D341Med (cell line): ENCODE results near the gene FRMD5.

Experiments
- DNase-seq: peaks from one replicate; pipeline ENCODE4 v3.0.0; 2012; ENCODE audit warnings: low spot score

The FRMD5 gene

DNA sequence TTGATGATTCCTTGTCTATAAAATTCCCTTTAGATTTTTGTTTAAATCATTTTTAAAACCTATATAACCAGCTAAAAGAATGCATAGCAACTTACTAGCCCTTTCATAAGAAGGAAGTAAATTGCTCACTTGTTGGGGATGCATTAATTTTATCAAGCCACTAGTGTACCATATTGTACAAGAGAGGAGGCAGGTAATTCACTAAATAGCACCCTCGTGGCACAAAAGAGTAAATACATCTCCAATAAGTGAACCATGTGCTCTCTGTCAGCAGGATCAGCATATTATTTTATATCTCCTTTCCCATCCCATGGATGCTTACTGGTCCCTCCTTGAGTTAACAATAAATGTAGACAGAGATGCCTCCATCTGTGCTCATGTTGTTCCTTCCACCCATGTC, 34.3 kb downstream of the FRMD5 start:
- no peak for DNase-seq

DNA sequence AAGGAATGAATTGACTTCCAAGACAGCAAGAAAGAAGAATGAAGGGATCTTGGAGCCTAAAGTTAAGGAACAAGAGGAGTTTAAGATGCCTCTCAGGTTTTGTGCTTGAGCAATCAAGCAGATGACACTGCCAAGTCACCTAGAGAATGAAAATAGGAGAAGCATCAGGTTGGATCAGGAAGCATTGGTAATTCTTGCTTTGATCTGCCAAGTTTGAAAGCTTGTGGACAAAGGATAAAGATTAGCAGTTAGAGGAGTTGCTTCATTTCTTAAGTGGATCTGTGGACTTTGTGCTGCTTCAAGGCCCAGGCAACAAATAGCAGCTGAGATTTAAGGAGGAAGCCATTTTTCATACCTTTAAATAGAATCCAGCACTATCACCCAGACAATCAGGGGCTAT, 35.6 kb downstream of the FRMD5 start:
- DNase-seq, result no peak

DNA sequence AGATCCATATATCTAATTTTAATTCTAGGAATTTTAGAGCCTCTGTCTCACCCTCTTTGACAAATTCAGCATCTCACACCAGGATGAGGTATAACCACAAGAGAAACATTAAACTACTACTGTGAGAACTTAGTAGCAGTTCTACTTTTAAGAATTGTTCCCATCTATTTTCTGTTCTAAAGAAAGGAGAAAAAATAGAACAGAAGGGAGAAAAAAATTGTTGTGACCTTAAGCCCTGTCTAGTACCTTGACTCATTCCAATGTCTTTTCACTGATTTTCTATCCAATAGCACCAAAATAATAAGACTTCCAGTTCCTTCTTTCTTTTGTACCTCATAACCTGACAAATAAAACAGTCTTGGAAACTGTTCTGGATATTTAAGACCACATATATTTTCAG, 37.0 kb downstream of the FRMD5 start:
- DNase-seq, result no peak

DNA sequence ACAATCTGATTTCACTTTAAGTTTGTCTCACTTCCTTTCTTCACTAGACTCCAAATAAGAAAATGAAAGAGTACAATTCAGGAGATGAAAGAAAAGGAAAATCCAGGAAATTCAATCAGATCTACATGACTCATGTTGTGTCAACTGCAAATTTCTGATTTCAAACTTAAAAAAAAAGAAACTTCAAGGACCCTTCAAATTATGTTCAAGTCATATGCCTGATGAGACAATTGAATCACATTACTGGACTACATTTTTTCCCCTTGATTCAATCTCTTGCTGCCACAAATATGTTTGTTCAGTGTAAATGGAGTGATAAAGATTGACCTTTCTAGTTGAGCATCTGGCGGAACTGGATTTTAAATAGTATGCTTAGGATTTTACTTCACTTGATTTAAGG, 37.4 kb downstream of the FRMD5 start:
- no peak for DNase-seq

DNA sequence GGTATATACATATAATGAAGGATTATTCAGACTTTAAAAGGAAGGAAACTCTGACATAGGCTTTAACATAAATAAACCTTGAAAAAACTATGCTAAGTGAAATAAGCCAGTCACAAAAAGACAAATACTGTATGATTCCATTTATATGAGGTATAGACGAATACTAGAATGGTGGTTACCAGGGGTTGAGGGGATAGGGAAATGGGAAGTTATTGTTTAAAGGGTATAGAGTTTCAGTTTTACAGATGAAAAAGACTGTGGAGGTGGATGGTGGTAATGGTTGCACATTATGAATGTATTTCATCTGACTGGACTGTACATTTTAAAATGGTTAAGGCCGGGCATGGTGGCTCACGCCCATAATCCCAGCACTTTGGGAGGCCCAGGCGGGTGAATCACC, 41.7 kb downstream of the FRMD5 start:
- no peak for DNase-seq

DNA sequence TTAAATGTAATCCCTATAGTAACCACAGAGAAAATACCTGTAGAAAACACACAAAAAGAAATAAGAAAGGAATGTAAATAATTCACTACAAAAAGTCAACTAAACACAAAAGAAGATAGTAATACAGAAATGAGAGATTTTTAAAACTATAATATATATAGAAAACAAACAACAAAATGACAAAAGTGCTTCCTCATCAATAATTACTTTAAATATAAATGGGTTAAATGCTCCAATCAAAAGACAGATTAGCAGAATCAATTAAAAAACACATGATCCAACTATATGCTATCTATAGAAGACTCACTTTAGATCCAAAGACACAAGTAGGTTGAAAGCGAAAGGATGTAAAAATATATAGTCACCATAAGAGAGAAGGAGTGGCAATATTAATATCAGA, 45.8 kb downstream of the FRMD5 start:
- no peak for DNase-seq

DNA sequence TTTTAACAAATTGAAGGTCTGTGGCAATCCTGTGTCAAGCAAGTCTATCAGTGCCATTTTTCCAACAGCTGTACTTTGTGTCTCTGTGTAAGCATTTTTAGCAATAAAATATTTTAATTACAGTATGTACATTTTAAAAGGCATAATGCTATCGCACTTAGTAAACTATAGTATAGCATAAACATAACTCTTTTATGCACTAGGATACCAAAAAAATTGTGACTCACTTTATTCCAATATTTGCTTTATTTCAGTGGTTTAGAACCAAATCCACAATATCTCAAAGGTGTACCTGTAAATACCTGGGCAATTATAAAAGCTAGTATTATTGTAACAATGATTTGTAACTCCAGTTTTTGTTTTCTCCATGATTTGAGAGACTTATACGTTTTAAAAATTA, 46.5 kb downstream of the FRMD5 start:
- no peak for DNase-seq

DNA sequence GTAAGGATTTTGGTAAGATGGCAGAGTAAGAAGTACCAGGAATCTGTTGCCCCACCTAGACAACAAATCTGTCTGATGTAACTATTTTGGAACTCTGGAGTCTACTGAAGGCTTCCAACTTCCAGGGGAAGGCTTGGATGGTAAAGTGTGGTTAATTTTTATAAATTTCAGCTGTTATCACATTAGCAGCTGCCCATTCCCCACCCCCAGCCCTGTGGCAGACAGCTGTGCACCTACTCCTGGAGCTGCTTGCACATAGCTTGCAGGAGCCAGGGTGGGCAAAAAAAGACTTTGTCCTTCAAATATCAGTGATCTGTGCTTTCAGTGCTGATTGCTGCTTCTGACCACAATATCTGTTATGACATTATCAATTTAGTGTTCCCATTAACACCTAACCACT, 47.4 kb downstream of the FRMD5 start:
- no peak for DNase-seq

DNA sequence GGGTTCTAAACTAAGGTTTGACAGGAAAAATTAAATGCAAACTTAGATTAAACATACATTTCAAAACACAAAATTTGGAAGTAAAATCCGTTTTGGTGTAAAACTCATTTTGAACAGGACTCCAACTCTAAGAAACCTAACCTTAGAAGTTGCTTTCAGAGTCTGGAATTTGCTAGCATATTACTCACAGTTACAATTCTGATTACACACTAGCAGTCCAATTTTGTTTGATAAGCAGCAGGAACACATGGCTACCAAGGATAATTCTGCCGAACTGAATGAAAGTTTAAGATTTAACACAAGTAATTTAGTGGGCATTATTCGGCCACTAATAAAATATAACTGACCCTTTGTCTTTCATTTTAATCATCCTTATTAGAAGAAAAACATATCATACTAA, 49.6 kb downstream of the FRMD5 start:
- no peak for DNase-seq

DNA sequence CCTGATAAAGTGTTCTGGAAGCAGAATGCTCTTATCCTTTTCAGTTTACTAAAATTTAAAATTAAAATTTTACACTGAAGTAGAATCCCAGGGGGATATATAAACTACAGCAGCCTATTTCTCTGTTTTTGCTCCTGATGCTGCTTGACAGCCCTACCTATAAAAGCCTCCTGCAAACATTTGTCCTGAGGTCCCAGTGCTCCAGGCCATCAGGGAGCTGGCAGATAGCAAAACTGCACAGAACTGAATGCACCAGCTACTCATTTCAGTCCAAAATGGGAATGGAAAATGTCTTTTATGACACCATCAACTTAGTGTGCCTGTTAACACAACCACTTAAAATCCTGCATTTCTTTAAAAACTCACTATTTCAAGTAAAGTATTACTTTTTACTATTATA, 50.1 kb downstream of the FRMD5 start:
- DNase-seq, result no peak

DNA sequence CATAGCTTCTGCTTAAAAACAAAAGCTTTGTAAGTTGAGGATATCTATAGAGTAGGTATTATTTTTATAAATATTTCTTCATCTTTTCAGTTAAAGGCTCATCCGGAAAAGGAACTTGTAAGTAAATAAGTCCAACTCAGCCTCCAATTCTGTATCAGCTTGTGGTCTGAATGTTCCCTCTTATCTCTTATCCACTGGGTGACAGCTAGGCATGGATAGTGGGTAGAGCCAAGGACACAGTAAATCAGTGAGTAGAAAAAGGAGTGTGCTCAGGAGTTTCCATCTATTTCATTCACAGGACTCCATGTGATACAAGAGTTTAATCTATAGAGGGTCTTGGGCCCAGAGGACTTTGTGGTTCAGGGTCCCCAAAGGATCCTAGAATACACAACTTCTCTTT, 50.9 kb downstream of the FRMD5 start:
- DNase-seq, result no peak

DNA sequence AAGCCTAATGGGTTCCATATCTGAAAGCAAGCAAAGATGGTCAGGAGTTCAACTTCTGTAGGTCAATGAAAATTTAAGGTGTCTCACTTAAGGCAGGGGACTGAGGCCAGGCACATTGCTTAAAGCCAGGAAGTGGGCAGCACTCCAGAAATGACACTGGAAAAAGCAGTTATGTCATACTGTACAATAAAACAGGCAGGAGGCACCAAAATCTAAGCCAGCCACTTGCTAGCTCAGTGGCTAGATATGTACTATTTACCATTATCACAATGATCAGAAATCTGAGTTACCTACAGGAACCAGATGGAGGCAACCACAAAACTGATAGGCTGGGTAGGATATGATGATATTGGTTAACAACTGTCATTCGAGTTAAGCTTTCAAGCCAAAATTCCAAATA, 57.3 kb downstream of the FRMD5 start:
- no peak for DNase-seq

DNA sequence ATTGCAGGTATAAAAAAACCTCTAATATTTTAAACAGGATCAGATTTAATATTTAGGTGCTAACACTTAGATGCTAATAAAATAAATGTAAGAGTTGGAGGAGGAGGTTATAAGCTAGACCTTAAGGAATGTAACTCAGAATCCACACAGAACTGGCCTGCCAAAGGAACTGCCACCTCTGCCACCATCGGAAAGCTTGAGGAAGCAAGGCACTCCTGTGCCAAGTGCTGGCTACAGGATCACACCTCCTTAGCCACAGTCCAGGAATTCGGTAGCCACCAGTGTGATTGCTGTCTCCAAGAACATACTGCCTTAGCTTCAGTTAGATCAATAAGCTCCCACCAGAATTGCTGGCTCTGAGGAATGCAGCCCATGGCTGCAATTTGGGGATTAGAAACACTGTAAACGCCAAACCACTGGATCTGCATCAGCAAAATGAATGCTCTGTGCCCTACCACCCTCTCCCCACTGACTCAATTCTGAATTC, 58.0 kb downstream of the FRMD5 start:
- DNase-seq, result no peak

DNA sequence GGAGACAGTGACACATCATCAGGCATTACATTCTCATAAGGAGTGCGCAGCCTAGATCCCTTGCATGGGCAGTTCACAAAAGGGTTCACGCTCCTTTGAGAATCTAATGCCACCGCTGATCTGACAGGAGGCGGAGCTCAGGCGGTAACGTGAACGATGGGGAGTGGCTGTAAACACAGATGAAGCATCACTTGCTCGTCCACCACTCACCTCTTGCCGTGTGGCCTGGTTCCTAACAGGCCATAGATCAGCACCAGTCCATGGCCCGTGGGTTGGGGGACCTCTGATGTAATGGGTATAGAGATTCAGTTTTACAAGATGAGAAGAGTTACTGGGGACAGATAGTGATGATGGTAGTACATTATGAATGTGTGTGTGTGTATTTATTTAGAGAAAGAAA, 63.0 kb downstream of the FRMD5 start:
- DNase-seq, result no peak

DNA sequence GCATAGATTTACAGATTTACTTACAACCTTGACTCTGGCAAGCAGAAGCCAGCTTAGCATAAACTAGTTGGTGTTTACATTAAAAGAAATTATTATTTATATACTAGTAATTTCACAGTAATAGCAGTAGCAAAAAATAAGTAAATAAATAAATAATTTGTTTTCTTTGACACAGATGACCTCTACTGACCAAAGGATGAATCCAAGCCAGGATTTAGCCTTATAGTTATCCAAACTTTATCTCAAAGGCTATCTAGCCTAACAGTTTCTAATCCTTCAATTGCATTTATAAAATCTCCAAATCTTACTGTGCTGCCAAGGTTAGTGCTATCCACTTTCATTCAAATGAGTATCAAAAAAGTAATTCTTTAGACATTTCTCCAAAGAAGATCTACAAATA, 64.3 kb downstream of the FRMD5 start:
- no peak for DNase-seq

DNA sequence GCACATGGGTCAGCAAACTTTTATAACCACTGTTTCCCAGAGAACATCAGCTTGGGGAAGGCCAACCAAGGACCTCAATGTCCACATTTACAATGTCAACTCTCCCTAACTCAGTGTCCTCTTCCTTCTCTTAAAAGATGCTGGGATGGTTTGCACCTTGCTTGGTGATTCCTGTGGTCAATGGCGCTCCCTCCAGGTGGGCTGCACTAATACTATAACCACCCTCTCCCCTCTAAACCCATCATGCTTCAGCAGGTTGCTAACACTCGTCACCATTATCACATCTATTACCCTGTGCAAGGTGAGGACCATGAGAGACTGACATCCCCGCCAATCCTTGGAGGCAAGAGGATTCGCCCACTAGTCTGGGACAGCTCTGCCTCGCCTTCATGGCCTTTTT, 65.2 kb downstream of the FRMD5 start:
- DNase-seq, result no peak

DNA sequence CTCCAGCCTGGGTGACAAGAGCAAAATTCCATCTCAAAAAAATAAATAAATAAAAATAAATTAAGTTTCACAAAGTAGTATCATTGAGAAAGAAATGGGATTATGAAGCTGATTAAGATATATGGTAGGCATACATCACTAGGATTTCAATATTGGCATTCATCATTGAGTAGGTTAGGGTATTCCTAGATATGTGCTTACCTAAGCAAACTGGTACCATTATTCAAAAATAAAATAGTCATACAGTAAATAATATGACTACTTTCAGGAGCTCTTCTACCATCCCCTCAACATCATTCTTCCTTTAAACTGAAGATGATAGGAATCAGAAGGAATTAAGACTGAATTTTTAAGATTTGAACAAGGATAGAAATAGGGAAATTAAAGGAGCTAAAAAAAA, 66.6 kb downstream of the FRMD5 start:
- no peak for DNase-seq

DNA sequence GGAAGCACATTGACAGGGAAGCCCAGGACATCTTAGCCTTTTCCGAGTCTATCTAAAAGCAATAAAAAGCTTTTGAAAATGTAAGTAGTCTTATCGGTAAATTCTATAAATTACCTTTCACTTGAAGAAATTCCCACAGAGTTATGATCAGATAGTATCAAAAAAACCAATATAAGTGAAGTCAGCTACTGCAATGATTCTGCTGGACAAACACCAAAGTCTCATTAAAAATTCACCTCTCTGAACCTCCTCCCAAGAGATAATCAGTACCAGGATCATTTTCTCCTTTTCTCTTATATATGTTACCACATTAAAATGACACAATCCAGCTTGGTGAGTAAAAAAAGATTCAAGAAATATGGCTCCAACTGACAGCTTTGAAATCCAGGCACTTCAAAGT, 69.2 kb downstream of the FRMD5 start:
- DNase-seq, result no peak

DNA sequence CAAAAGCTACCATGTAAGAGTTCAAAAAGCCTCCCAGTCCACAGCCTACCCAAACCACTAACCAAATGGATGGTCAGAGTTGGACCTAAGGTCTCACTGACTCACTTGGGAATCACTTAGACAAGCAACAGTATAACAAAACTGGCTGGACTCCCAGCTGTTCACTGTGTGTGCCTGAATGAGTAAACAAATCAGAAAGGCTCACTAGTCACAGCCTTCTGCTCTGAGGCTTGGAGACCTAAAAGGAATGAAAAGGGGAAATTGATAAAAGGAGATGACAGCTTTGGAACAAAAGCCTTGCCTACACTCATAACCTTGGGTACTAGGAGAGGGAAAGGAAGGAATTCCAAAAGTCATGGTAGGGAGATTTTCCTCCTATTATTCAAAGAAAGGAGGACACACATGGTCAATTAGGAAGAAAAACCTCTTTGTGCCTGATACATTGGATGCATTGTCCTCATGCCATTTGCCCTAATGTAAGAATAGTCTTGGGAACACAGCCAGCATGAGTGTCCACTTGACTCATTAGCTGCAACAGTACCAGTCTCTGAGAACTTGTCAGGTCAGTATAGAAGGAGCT, 92.3 kb downstream of the FRMD5 start:
- DNase-seq, result no peak

DNA sequence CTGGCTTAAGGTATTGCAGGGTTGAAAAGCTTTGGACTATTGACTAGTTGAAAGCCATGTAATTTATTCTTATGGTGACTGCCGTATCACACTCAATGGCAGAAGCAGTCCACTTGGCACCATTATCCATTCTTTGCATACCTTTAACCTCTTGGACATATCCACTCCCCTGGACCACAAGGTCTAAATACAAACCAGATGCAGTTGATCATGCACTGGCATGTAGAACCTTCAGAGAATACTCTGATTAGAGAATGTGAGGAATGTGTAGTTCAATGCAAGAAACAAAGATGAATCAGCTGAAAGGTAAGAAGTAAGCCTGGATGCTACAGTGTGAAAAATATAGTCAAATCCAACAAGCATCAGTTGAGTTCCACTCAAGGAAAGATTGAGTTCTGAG, 93.1 kb downstream of the FRMD5 start:
- no peak for DNase-seq

DNA sequence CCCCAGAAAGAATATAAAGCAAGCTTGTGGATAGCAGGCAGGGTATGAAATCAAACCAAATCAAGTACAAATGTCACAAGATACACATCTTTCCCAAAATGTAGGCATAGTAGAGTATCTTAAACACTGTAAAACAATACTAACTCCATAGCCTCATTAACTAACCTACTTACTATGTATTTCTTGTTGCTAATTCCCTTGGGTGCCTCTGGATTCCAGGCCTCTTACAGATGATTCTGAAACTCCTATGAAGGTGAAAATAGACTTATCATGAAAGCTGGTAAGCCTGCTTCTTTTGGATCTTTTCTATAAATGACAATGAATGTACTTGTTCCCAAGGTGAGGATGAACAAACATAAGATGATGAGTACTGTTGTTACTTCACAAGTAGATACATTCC, 93.8 kb downstream of the FRMD5 start:
- DNase-seq, result no peak

DNA sequence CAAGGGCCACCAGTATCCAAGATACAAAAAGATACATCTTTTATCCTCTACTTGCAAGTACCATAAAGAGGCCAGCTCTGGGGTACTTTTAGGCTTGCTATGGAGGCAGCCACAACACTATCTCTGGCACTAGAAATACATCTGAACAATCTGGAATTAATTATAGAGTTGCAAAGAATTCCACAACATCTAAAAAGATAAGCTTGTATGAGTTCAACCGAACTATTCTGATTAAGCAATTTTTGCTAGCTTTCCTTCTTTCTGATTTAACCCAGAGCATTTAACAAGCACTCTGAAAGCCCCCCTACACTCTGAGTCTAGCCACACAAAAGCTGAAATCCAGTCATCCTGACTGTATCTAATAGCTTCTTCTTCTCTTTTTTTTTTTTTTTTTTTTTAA, 95.4 kb downstream of the FRMD5 start:
- DNase-seq, result no peak

DNA sequence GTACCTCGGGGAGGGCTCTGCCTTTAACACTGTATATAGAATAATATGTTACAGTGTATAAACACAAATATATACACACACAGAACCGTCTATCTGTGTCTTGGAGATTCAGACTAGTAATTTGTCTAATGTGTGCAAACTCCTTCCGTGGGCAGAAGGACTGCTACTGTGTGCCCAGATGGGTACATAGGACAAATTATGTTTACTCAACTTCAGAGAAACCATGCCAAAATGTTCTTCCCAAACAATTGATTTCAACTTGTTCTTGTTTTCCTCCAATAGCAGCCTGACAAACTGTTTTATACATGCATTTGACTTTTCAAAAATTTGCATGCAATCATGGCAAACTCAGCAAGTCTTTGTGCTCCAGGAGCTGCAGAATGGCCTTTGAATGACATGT, 97.5 kb downstream of the FRMD5 start:
- DNase-seq, result no peak

DNA sequence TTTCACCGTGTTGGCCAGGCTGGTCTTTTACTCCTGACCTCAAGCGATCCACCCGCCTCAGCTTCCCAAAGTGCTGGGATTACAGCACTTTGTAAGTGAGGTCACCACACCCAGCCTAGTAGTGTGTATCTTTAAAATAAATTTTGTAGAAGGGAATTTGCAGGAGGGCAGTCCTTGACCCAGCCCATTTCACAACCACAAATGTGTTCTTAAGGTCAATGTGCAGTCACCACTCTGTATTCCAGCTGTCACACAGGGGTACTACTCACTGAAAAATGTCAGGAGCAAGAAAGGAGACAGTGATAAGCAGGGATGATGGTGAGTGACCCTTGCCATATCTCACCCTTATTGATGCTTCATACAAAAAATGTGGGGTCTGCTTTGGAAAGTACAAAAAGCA, 98.5 kb downstream of the FRMD5 start:
- no peak for DNase-seq

DNA sequence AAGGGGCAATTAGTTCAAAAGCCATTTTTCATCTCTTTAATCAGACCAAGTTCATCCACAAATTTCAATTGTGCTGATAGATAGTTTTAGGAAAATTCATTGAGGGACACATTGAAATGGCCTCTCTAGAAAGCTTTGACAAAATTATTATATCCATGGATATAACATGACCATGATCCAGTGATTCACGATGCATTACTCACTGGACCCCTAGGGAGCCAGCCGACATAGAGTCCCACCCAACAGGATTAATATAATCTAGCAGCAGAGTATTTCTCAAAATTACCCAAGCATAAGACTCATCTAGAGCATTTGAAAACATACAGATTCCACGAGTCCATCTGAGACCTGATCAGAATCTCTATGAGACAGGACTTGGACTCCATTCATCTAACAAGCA, 100.3 kb downstream of the FRMD5 start:
- no peak for DNase-seq
